Measurements from ENCODE around the gene C14orf180. TPM values are rescaled to one million over a fixed set of nuclear protein-coding genes. Genes with fewer than 3 reads are reported as not detected.

C14orf180 gene
- total and polyA plus RNA-seq, 4 experiments from 2014 or later: not detected

DNA sequence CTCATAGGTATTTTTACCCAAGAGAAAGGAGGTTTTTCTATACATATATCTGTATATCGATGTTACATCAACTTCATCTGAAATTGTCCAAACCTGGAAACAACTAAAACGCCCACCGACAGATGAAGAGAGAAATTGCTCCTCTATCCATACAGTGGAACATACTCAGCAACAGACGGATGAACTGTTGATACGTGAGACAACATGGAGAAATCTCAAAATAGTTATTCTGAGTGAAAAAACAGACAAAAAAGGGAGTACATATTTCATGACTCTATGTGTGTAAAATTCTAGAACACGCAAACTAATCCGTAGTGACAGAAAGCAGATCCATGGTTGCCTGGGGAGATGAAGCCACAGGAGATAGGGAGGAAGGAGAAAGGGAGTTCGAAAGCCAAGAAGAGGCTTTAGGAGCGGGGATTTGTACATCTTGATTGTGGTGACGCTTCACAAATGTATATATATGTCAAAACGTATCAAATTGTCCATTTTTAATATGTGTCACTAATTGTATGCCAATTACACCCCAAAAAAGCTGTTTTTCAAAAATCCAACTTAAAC is 37.6 kb upstream of the C14orf180 start:
- POLR2A ChIA-PET (ENCODE audit: partially characterized antibody): no interaction called here

DNA sequence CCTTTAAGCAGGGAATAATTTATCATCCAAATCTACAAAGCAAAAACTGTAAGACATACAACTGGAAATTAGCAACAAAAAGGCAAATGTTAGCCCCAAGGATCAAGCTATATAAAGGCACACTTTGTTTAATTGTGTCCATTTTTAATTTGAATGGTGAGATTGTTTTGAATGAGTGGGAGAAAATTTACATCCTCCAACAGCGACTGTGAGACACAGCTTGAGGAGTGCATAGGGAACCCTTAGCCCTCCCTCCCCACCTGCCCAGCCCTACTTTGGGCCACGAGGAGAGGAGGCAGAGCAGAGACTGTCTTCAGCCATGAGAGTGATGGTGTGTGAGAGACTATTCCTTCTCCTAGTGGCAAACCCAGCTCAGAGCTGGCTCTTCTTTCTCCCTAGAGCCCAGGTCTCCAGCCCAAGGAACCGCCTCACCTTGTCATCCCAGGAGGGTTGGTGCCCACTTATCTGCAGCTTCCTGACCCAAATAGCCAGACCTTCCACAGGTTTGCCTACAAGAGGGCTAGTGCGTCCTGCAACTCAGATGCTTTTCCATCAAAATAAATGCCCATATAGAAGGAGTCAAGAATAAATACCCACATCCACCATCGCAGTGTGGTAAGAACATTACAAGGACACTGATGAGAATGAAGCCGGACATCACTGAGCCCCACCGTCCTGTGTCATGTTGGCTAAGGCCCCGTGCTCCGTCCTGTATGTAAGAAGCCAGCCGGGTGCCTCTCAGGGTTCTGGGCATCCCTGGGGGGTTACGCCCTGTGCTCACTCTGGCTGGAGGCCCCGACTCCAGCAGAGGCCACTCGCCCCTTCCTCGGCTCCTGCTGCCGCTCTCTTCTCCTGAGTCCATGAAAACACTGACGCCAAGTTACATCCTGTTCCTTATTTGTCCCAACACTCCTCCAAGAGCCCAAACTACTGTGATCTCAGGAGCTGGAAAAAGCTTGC is 36.4 kb upstream of the C14orf180 start:
- ChIA-PET CTCF (ENCODE audit: partially characterized antibody) (no interaction called here), POLR2A (ENCODE audit: partially characterized antibody) (no interaction called here)
- peaks cover 14 to 22% of the 10 kb centered on the region in 2 donors for H3K27me3 Mint-ChIP-seq
- peak overlapping the region in 1 of 8 donors; percentile 1 for H3K4me3 Mint-ChIP-seq
- peaks cover 2% of the 10 kb centered on the region for H3K4me1 ChIP-seq (ENCODE audit: insufficient read depth, low read length)
- no peaks in the 10 kb centered on the region for H3K9me3 Mint-ChIP-seq
- no peak overlapping the region for H3K27ac Mint-ChIP-seq
- H3K36me3 Mint-ChIP-seq: no peaks in the 10 kb centered on the region
- intact Hi-C loops (cut with micrococcal nuclease): no loop called here
- H3K27me3 ChIP-seq (ENCODE audit: insufficient read depth, low read length): no peaks in the 10 kb centered on the region
- peaks cover 0 to 3% (median under 1%) of the 10 kb centered on the region in 4 donors for H3K4me1 Mint-ChIP-seq
- no peaks in the 10 kb centered on the region for H3K36me3 ChIP-seq (ENCODE audit: insufficient read depth, low read length)
- H3K9me3 ChIP-seq (ENCODE audit: control insufficient read depth in 1 of 2, low read length in 2 of 2): no peaks in the 10 kb centered on the region
- DNase-seq: no peak
- no peak overlapping the region for H3K27ac ChIP-seq (ENCODE audit: low read depth, low read length)
- H3K4me3 ChIP-seq (ENCODE audit: low read length in 2 of 2): no peak overlapping the region

More for the DNA sequence above, 37.6 kb upstream of the C14orf180 start:
- CTCF ChIA-PET (ENCODE audit: partially characterized antibody): no interaction called here
- peaks cover 14 to 20% of the 10 kb centered on the region in 2 donors for H3K27me3 Mint-ChIP-seq
- Histone ChIP-seq H3K4me1 (ENCODE audit: insufficient read depth, low read length) (peaks cover 10% of the 10 kb centered on the region), H3K4me3 (ENCODE audit: low read length in 2 of 2) (no peak overlapping the region), H3K36me3 (ENCODE audit: insufficient read depth, low read length) (no peaks in the 10 kb centered on the region), H3K27ac (ENCODE audit: low read depth, low read length) (no peak overlapping the region), H3K9me3 (ENCODE audit: control insufficient read depth in 1 of 2, low read length in 2 of 2) (no peaks in the 10 kb centered on the region), H3K27me3 (ENCODE audit: insufficient read depth, low read length) (no peaks in the 10 kb centered on the region)
- DNase-seq: no peak
- H3K36me3 Mint-ChIP-seq: no peaks in the 10 kb centered on the region
- no peak overlapping the region for H3K27ac Mint-ChIP-seq
- no peaks in the 10 kb centered on the region for H3K9me3 Mint-ChIP-seq
- H3K4me1 Mint-ChIP-seq: peaks cover 2 to 7% (median 4%) of the 10 kb centered on the region in 4 donors
- intact Hi-C loops (cut with micrococcal nuclease): no loop called here
- no peak overlapping the region for H3K4me3 Mint-ChIP-seq

DNA sequence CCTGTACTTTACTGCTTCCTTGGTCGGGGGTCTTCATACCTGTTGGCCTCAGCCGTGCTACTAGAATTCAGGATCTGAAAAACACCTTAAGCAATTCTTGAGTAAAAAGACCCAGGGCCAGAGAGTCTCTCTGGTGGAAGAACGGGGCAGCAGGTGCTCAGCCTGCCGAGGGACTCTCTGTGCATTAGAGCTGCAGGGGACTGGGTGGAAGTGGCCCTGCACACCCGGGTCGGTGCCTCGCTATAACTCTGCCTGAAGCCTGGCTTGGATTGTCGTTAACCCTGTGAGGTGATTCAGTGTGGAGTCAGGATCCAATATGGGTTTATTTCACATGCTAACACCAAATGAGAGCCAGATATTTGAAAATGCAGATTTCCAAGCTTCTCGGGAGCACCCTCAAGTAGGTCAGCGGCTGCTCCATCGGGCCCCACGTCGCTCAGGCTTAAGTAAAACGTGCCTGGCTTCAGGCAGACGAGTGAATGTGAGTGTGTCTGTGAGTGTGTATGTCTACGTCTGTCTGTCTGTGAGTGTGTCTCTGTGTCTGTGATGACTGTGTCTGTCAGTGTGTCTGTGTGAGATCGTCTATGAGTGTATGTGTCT is 35.1 kb upstream of the C14orf180 start:
- H3K27ac ChIP-seq (ENCODE audit: low read depth, low read length): no peak overlapping the region
- ChIA-PET POLR2A (ENCODE audit: partially characterized antibody) (no interaction called here), CTCF (ENCODE audit: partially characterized antibody) (no interaction called here)
- H3K4me1 Mint-ChIP-seq: no peaks in the 10 kb centered on the region
- peaks cover 14 to 25% of the 10 kb centered on the region in 2 donors for H3K27me3 Mint-ChIP-seq
- H3K36me3 Mint-ChIP-seq: no peaks in the 10 kb centered on the region
- intact Hi-C loops (cut with micrococcal nuclease): no loop called here
- no peak overlapping the region for H3K4me3 ChIP-seq (ENCODE audit: low read length in 2 of 2)
- H3K36me3 ChIP-seq (ENCODE audit: insufficient read depth, low read length): no peaks in the 10 kb centered on the region
- no peaks in the 10 kb centered on the region for H3K9me3 ChIP-seq (ENCODE audit: control insufficient read depth in 1 of 2, low read length in 2 of 2)
- no peaks in the 10 kb centered on the region for H3K27me3 ChIP-seq (ENCODE audit: insufficient read depth, low read length)
- H3K4me3 Mint-ChIP-seq: no peak overlapping the region
- no peaks in the 10 kb centered on the region for H3K4me1 ChIP-seq (ENCODE audit: insufficient read depth, low read length)
- DNase-seq: no peak
- H3K9me3 Mint-ChIP-seq: no peaks in the 10 kb centered on the region
- peak overlapping the region in 1 of 7 donors; percentile 1 for H3K27ac Mint-ChIP-seq

GRCh38 chr14:104545151-104545941 is 34.2 kb upstream of the C14orf180 start:
- Mint-ChIP-seq H3K4me1 (no peaks in the 10 kb centered on the region), H3K4me3 (no peak overlapping the region), H3K9me3 (no peaks in the 10 kb centered on the region), H3K27ac (no peak overlapping the region), H3K27me3 (peaks cover 14 to 32% of the 10 kb centered on the region in 2 donors), H3K36me3 (no peaks in the 10 kb centered on the region)
- ChIA-PET CTCF (ENCODE audit: partially characterized antibody) (no interaction called here), POLR2A (ENCODE audit: partially characterized antibody) (no interaction called here)
- intact Hi-C loops (cut with micrococcal nuclease): no loop called here
- H3K4me1 ChIP-seq (ENCODE audit: insufficient read depth, low read length): no peaks in the 10 kb centered on the region
- H3K36me3 ChIP-seq (ENCODE audit: insufficient read depth, low read length): no peaks in the 10 kb centered on the region
- H3K4me3 ChIP-seq (ENCODE audit: low read length in 2 of 2): no peak overlapping the region
- H3K9me3 ChIP-seq (ENCODE audit: control insufficient read depth in 1 of 2, low read length in 2 of 2): no peaks in the 10 kb centered on the region
- no peak overlapping the region for H3K27ac ChIP-seq (ENCODE audit: low read depth, low read length)
- H3K27me3 ChIP-seq (ENCODE audit: insufficient read depth, low read length): no peaks in the 10 kb centered on the region
- no peak for DNase-seq

- POLR2A ChIA-PET (ENCODE audit: partially characterized antibody): no interaction called here
- H3K27ac ChIP-seq (ENCODE audit: low read depth, low read length): no peak overlapping the region
- H3K36me3 ChIP-seq (ENCODE audit: insufficient read depth, low read length): no peaks in the 10 kb centered on the region
- no peak overlapping the region for H3K4me3 Mint-ChIP-seq
- no peaks in the 10 kb centered on the region for H3K4me1 ChIP-seq (ENCODE audit: insufficient read depth, low read length)
- intact Hi-C loops (cut with micrococcal nuclease): no loop called here
- H3K36me3 Mint-ChIP-seq: no peaks in the 10 kb centered on the region
- H3K27me3 ChIP-seq (ENCODE audit: insufficient read depth, low read length): no peaks in the 10 kb centered on the region
- H3K4me3 ChIP-seq (ENCODE audit: low read length in 2 of 2): no peak overlapping the region
- DNase-seq: no peak
- peaks cover 15 to 33% of the 10 kb centered on the region in 2 donors for H3K27me3 Mint-ChIP-seq
- H3K9me3 Mint-ChIP-seq: no peaks in the 10 kb centered on the region
- no peaks in the 10 kb centered on the region for H3K4me1 Mint-ChIP-seq
- no peaks in the 10 kb centered on the region for H3K9me3 ChIP-seq (ENCODE audit: control insufficient read depth in 1 of 2, low read length in 2 of 2)
- no peak overlapping the region for H3K27ac Mint-ChIP-seq
- CTCF ChIA-PET (ENCODE audit: partially characterized antibody): no interaction called here
These were observed 33.5 kb upstream of the C14orf180 start for GRCh38 chr14:104545942-104546501.

GRCh38 chr14:104546591-104547309 is 32.8 kb upstream of the C14orf180 start:
- no peak overlapping the region for H3K4me3 ChIP-seq (ENCODE audit: low read length in 2 of 2)
- no peaks in the 10 kb centered on the region for H3K9me3 ChIP-seq (ENCODE audit: control insufficient read depth in 1 of 2, low read length in 2 of 2)
- intact Hi-C loops (cut with micrococcal nuclease): no loop called here
- no peaks in the 10 kb centered on the region for H3K36me3 Mint-ChIP-seq
- H3K27me3 Mint-ChIP-seq: peaks cover 14 to 33% of the 10 kb centered on the region in 2 donors
- no peak overlapping the region for H3K4me3 Mint-ChIP-seq
- no peaks in the 10 kb centered on the region for H3K9me3 Mint-ChIP-seq
- H3K4me1 ChIP-seq (ENCODE audit: insufficient read depth, low read length): no peaks in the 10 kb centered on the region
- ChIA-PET POLR2A (ENCODE audit: partially characterized antibody) (no interaction called here), CTCF (ENCODE audit: partially characterized antibody) (no interaction called here)
- no peaks in the 10 kb centered on the region for H3K4me1 Mint-ChIP-seq
- no peak for DNase-seq
- H3K27me3 ChIP-seq (ENCODE audit: insufficient read depth, low read length): no peaks in the 10 kb centered on the region
- H3K36me3 ChIP-seq (ENCODE audit: insufficient read depth, low read length): no peaks in the 10 kb centered on the region
- no peak overlapping the region for H3K27ac ChIP-seq (ENCODE audit: low read depth, low read length)
- no peak overlapping the region for H3K27ac Mint-ChIP-seq
